Peyer's patch (tissue), 4 donors: ENCODE results near the gene RFTN1.

Experiments
- POLR2A ChIP-seq, 2 donors: fragments of 450-650 bp; IDR thresholded peaks; one replicate each; pipeline ENCODE4 v1.5.1; 2017; ENCODE audit warnings: antibody characterized with exemption in 2 of 2, mild to moderate bottlenecking in 2 of 2, moderate library complexity in 2 of 2
- TF ChIP-seq, protein P1 (sequence below), 6 experiments: fragments of 450-650 bp in 4 of 6; fragments of 200-600 bp in 2 of 6; sonication (generic) in 1 of 6; IDR thresholded peaks; one replicate each; pipeline ENCODE4 v1.5.1; 2017 to 2019; ENCODE audit warnings: antibody characterized with exemption in 6 of 6, mild to moderate bottlenecking in 3 of 6, moderate library complexity in 1 of 6

DNA sequence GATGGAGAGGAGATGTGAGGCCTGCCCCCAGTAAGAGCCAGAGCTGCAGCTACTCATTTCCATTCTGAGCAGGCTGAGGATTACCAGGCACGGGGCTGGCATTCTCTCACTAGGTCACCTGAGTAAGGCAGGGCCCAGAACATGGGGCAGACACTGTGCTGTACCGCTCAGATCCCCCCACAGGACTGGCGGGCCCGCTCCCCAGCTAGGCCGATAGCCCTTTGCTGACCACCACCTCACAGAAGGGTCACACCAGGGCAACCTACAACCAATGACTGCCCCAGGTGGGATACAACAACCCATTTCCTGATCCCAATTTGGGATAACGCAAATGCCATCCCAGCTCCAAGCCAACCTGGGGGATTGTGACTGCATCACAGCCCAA, 195.9 kb downstream of the RFTN1 start:
- TF ChIP-seq, protein P1, sequence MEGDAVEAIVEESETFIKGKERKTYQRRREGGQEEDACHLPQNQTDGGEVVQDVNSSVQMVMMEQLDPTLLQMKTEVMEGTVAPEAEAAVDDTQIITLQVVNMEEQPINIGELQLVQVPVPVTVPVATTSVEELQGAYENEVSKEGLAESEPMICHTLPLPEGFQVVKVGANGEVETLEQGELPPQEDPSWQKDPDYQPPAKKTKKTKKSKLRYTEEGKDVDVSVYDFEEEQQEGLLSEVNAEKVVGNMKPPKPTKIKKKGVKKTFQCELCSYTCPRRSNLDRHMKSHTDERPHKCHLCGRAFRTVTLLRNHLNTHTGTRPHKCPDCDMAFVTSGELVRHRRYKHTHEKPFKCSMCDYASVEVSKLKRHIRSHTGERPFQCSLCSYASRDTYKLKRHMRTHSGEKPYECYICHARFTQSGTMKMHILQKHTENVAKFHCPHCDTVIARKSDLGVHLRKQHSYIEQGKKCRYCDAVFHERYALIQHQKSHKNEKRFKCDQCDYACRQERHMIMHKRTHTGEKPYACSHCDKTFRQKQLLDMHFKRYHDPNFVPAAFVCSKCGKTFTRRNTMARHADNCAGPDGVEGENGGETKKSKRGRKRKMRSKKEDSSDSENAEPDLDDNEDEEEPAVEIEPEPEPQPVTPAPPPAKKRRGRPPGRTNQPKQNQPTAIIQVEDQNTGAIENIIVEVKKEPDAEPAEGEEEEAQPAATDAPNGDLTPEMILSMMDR (IDR thresholded peaks at IDR 0.05), result no peak
- no peak for TF ChIP-seq POLR2A (IDR thresholded peaks at IDR 0.05)
